ENCODE measurements around the gene KRT17. TPM values are rescaled to one million over a fixed set of nuclear protein-coding genes. Genes with fewer than 3 reads are reported as not detected.

Gene KRT17
- total and polyA plus RNA-seq, 10 of the 15 experiments (the other 5 are each of a cell fraction or from before 2014, with no cell fraction given) = 0.47 to 30.0 (median 2.5) TPM

DNA sequence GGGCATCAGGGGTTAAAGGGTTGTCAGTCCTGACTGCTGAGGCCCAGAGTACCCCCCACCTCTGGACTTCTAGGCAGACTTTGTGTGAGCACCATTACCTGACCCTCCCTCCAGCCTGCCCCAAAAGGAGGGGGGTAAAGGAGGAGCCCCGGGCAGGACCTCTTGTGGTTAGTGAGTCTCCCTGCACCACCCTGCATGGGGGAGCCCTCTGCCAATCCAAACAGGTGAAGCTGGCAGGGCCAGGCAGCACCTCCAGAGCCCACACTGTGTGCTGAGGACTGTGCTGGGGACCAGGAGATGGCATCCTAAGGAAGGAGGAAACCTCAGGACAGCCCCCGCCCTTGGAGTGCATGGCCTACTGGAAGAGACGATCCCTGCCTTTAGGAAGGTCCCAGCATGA lies 35.1 kb downstream of the KRT17 start:
- CTCF ChIA-PET = interaction anchor here (1.4 kb wide), 1 partner anchor 10 kb away, joined by 3 read pairs; no protein-coding TSS in a partner anchor
- POLR2A ChIA-PET = no interaction called here
- no peak overlapping the region for H3K9ac ChIP-seq (ENCODE audit: control insufficient read depth, insufficient read depth, low read length)
- H3K4me2 ChIP-seq (ENCODE audit: control insufficient read depth, insufficient read depth) = no peak overlapping the region
- no peaks in the 10 kb centered on the region for H3K9me3 ChIP-seq (replicated peaks; ENCODE audit: control insufficient read depth, insufficient read depth, low read length)
- SMC1A ChIA-PET (ENCODE audit: uncharacterized antibody, unreplicated experiment) = no interaction called here
- no peaks in the 10 kb centered on the region for H3K36me3 ChIP-seq (ENCODE audit: control insufficient read depth in 2 of 2, insufficient read depth in 2 of 2, low read length in 1 of 2)
- FAIRE-seq (no peak), DNase-seq (ENCODE audit: low read depth, low spot score) (no peak), ATAC-seq (no peak)
- H2AFZ ChIP-seq (ENCODE audit: control insufficient read depth, low read depth, low read length) = no peak overlapping the region
- H3K27me3 ChIP-seq (replicated peaks in 1 of 2; ENCODE audit: control insufficient read depth in 2 of 2, insufficient read depth in 2 of 2, low read length in 1 of 2) = peaks cover 0 to 3% of the 10 kb centered on the region in 2 experiments; a peak in 2 of 4 replicates
- BruUV-seq (replicated peaks) = no TSS peak
- in situ Hi-C loops (cut with MboI) = no loop called here
- TF ChIP-seq CEBPB (IDR thresholded peaks at IDR 0.05; ENCODE audit: borderline replicate concordance in 1 of 2, low read depth in 2 of 2, low read length in 2 of 2) (no peak), SMARCA5 (IDR thresholded peaks at IDR 0.05) (no peak), NR2F1 (conservative IDR thresholded peaks at IDR 0.05) (no peak), ZNF207 (IDR thresholded peaks at IDR 0.05; ENCODE audit: borderline replicate concordance) (no peak), RBBP5 (conservative IDR thresholded peaks at IDR 0.05) (no peak), IRF5 (IDR thresholded peaks at IDR 0.05; ENCODE audit: borderline replicate concordance) (no peak), IKZF1 (conservative IDR thresholded peaks at IDR 0.05) (no peak), CHD4 (IDR thresholded peaks at IDR 0.05) (no peak), ATF3 (IDR thresholded peaks at IDR 0.05; ENCODE audit: borderline replicate concordance, extremely low read depth, low read depth, low read length) (no peak), FOXM1 (IDR thresholded peaks at IDR 0.05; ENCODE audit: low read depth, low read length) (no peak)
- TF ChIP-seq, protein P1, sequence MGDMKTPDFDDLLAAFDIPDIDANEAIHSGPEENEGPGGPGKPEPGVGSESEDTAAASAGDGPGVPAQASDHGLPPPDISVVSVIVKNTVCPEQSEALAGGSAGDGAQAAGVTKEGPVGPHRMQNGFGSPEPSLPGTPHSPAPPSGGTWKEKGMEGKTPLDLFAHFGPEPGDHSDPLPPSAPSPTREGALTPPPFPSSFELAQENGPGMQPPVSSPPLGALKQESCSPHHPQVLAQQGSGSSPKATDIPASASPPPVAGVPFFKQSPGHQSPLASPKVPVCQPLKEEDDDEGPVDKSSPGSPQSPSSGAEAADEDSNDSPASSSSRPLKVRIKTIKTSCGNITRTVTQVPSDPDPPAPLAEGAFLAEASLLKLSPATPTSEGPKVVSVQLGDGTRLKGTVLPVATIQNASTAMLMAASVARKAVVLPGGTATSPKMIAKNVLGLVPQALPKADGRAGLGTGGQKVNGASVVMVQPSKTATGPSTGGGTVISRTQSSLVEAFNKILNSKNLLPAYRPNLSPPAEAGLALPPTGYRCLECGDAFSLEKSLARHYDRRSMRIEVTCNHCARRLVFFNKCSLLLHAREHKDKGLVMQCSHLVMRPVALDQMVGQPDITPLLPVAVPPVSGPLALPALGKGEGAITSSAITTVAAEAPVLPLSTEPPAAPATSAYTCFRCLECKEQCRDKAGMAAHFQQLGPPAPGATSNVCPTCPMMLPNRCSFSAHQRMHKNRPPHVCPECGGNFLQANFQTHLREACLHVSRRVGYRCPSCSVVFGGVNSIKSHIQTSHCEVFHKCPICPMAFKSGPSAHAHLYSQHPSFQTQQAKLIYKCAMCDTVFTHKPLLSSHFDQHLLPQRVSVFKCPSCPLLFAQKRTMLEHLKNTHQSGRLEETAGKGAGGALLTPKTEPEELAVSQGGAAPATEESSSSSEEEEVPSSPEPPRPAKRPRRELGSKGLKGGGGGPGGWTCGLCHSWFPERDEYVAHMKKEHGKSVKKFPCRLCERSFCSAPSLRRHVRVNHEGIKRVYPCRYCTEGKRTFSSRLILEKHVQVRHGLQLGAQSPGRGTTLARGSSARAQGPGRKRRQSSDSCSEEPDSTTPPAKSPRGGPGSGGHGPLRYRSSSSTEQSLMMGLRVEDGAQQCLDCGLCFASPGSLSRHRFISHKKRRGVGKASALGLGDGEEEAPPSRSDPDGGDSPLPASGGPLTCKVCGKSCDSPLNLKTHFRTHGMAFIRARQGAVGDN (IDR thresholded peaks at IDR 0.05) = no peak
- H4K20me1 ChIP-seq (ENCODE audit: control insufficient read depth, insufficient read depth) = no peaks in the 10 kb centered on the region
- H3K4me1 ChIP-seq (ENCODE audit: control insufficient read depth, insufficient read depth, low read length) = no peaks in the 10 kb centered on the region
- intact Hi-C loops (cut with micrococcal nuclease; ENCODE audit: unreplicated experiment) = no loop called here
- H3K4me3 ChIP-seq = no peak overlapping the region
- no peaks in the 10 kb centered on the region for H3K79me2 ChIP-seq (ENCODE audit: control insufficient read depth, insufficient read depth, low read length)
- H3K27ac ChIP-seq (ENCODE audit: control insufficient read depth, insufficient read depth) = no peak overlapping the region
- WGBS (ENCODE audit: insufficient coverage, insufficient replicate concordance, low lambda C conversion rate, missing lambda C conversion rate) = 14% methylated on average over 3 of the region's 3 CpGs
- RAD21 ChIA-PET (ENCODE audit: unreplicated experiment) = interaction anchor here (0.5 kb wide), 1 partner anchor 52 kb away, joined by 3 read pairs; no protein-coding TSS in a partner anchor
